Measurements from ENCODE around the gene PLAAT5. TPM values are rescaled to one million over a fixed set of nuclear protein-coding genes. Genes with fewer than 3 reads are reported as not detected.

The PLAAT5 gene
- total and polyA plus RNA-seq, 2 donors (not counting 3 experiments of a cell fraction or from before 2014, with no cell fraction given), result not detected

DNA sequence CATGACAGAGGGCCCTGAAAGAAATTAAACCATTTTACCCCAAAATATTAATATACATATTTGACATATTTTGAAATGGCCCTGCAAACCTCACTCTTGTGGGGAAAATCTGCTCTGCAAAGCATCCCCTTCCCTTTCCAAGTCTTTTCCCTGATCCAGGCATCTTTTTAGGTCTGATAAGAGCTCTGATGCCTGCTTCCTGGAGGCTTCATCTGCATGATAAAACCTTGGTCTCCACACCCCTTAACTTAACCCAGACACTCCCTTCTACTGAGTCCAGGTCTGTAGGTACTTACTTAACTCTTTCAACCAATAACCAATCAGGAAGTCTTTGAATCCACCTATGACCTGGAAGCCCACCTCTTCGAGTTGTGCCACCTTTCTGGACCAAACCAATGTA lies 13.1 kb upstream of the PLAAT5 start:
- no peaks in the 10 kb centered on the region for H4K20me1 ChIP-seq (replicated peaks; ENCODE audit: control insufficient read depth, extremely low read depth, insufficient read depth, low read length)
- POLR2A ChIA-PET, result no interaction called here
- no peaks in the 10 kb centered on the region for H3K4me1 ChIP-seq (ENCODE audit: control insufficient read depth, extremely low read depth, insufficient read depth, low read length)
- no peaks in the 10 kb centered on the region for H3K79me2 ChIP-seq (ENCODE audit: control insufficient read depth, insufficient read depth, low read length)
- intact Hi-C loops (cut with micrococcal nuclease), result no loop called here
- no peak overlapping the region for H3K4me2 ChIP-seq (ENCODE audit: insufficient read depth, low read length)
- H3K27ac ChIP-seq (ENCODE audit: insufficient read depth, low read depth, low read length), result no peak overlapping the region
- H2AFZ ChIP-seq (ENCODE audit: low read depth, low read length), result no peak overlapping the region
- H3K9me1 ChIP-seq (replicated peaks; ENCODE audit: control insufficient read depth, extremely low read depth, insufficient read depth, low read length), result no peaks in the 10 kb centered on the region
- no peak overlapping the region for H3K4me3 ChIP-seq (replicated peaks in 1 of 3; ENCODE audit: insufficient read depth in 1 of 3, low read depth in 1 of 3, low read length in 3 of 3)
- H3K9me3 ChIP-seq (replicated peaks; ENCODE audit: control insufficient read depth, insufficient read depth, low read length), result no peaks in the 10 kb centered on the region
- no TSS peak for BruUV-seq (replicated peaks)
- no peak overlapping the region for H3K9ac ChIP-seq (replicated peaks; ENCODE audit: extremely low read depth, insufficient read depth, low read length)
- FAIRE-seq, result no peak
- CTCF ChIA-PET, result interaction anchor here (1.5 kb wide), 1 partner anchor 10 kb away, joined by 5 read pairs; no protein-coding TSS in a partner anchor
- TF ChIP-seq, protein P1, sequence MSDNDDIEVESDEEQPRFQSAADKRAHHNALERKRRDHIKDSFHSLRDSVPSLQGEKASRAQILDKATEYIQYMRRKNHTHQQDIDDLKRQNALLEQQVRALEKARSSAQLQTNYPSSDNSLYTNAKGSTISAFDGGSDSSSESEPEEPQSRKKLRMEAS (IDR thresholded peaks at IDR 0.05; ENCODE audit: insufficient read depth, insufficient read length), result no peak
- no peak for TF ChIP-seq FOS (IDR thresholded peaks at IDR 0.05; ENCODE audit: borderline replicate concordance, insufficient read depth, low read length)
- TF ChIP-seq, protein P2, sequence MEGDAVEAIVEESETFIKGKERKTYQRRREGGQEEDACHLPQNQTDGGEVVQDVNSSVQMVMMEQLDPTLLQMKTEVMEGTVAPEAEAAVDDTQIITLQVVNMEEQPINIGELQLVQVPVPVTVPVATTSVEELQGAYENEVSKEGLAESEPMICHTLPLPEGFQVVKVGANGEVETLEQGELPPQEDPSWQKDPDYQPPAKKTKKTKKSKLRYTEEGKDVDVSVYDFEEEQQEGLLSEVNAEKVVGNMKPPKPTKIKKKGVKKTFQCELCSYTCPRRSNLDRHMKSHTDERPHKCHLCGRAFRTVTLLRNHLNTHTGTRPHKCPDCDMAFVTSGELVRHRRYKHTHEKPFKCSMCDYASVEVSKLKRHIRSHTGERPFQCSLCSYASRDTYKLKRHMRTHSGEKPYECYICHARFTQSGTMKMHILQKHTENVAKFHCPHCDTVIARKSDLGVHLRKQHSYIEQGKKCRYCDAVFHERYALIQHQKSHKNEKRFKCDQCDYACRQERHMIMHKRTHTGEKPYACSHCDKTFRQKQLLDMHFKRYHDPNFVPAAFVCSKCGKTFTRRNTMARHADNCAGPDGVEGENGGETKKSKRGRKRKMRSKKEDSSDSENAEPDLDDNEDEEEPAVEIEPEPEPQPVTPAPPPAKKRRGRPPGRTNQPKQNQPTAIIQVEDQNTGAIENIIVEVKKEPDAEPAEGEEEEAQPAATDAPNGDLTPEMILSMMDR (IDR thresholded peaks at IDR 0.05; ENCODE audit: extremely low read depth in 1 of 2, insufficient read depth in 1 of 2, low read depth in 1 of 2, low read length in 2 of 2), result no peak
- no peak for TF ChIP-seq POLR2AphosphoS5 (IDR thresholded peaks at IDR 0.05; ENCODE audit: insufficient read depth, low read depth, low read length)
- no peak for TF ChIP-seq MYC (IDR thresholded peaks at IDR 0.05; ENCODE audit: low read depth, low read length)
- no peaks in the 10 kb centered on the region for H3K36me3 ChIP-seq (ENCODE audit: control insufficient read depth in 2 of 2, extremely low read depth in 1 of 2, insufficient read depth in 2 of 2, low read length in 2 of 2)
- no peak for DNase-seq (ENCODE audit: low read depth, low spot score)
- H3K27me3 ChIP-seq (ENCODE audit: control insufficient read depth in 2 of 2, insufficient read depth in 2 of 2, low read length in 2 of 2), result peaks cover 0 to 11% of the 10 kb centered on the region in 2 experiments
- dilution Hi-C loops (cut with MboI; ENCODE audit: extremely low pct_ligation_motif_present, low sequenced_read_pairs), result no loop called here

DNA sequence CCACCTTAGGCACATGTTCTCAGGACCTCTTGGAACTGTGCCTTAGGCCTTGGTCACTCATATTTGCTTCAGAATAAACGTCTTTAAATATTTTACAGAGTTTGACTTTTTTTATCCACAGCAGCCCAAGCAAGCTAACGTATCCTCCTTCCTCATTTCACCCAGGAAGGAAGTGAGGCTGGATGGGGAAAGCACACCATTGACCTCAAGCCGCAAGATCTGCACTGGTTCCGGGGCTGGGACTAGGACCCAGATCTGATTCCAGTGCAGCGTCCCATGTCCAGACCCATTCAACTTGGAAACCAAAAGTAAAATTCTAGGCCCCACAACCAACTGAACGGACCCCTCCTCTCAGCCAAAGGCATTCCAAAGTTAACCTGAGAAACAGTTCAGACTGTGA lies 12.5 kb upstream of the PLAAT5 start:
- DNase-seq (ENCODE audit: low read depth, low spot score) (no peak), FAIRE-seq (no peak)
- Histone ChIP-seq H3K4me2 (ENCODE audit: insufficient read depth, low read length) (no peak overlapping the region), H3K4me1 (ENCODE audit: control insufficient read depth, extremely low read depth, insufficient read depth, low read length) (no peaks in the 10 kb centered on the region), H3K9me1 (replicated peaks; ENCODE audit: control insufficient read depth, extremely low read depth, insufficient read depth, low read length) (no peaks in the 10 kb centered on the region), H3K9ac (replicated peaks; ENCODE audit: extremely low read depth, insufficient read depth, low read length) (no peak overlapping the region), H3K27me3 (ENCODE audit: control insufficient read depth in 2 of 2, insufficient read depth in 2 of 2, low read length in 2 of 2) (peaks cover 0 to 13% of the 10 kb centered on the region in 2 experiments), H3K4me3 (replicated peaks in 1 of 3; ENCODE audit: insufficient read depth in 1 of 3, low read depth in 1 of 3, low read length in 3 of 3) (no peak overlapping the region), H3K36me3 (ENCODE audit: control insufficient read depth in 2 of 2, extremely low read depth in 1 of 2, insufficient read depth in 2 of 2, low read length in 2 of 2) (no peaks in the 10 kb centered on the region), H2AFZ (ENCODE audit: low read depth, low read length) (no peak overlapping the region), H3K27ac (ENCODE audit: insufficient read depth, low read depth, low read length) (no peak overlapping the region), H4K20me1 (replicated peaks; ENCODE audit: control insufficient read depth, extremely low read depth, insufficient read depth, low read length) (no peaks in the 10 kb centered on the region), H3K79me2 (ENCODE audit: control insufficient read depth, insufficient read depth, low read length) (no peaks in the 10 kb centered on the region), H3K9me3 (replicated peaks; ENCODE audit: control insufficient read depth, insufficient read depth, low read length) (no peaks in the 10 kb centered on the region)
- dilution Hi-C loops (cut with MboI; ENCODE audit: extremely low pct_ligation_motif_present, low sequenced_read_pairs), result no loop called here
- intact Hi-C loops (cut with micrococcal nuclease), result no loop called here
- BruUV-seq (replicated peaks), result no TSS peak
- ChIA-PET POLR2A (no interaction called here), CTCF (interaction anchor here (1.5 kb wide), 1 partner anchor 10 kb away, joined by 5 read pairs; no protein-coding TSS in a partner anchor)
- TF ChIP-seq, protein P1 (IDR thresholded peaks at IDR 0.05; ENCODE audit: insufficient read depth, insufficient read length), result no peak
- no peak for TF ChIP-seq GATA2 (IDR thresholded peaks at IDR 0.05; ENCODE audit: insufficient read depth, insufficient read length, low read depth, low read length)
- TF ChIP-seq, protein P2 (IDR thresholded peaks at IDR 0.05; ENCODE audit: extremely low read depth in 1 of 2, insufficient read depth in 1 of 2, low read depth in 1 of 2, low read length in 2 of 2), result no peak
- no peak for TF ChIP-seq FOS (IDR thresholded peaks at IDR 0.05; ENCODE audit: borderline replicate concordance, insufficient read depth, low read length)
- no peak for TF ChIP-seq JUN (IDR thresholded peaks at IDR 0.05; ENCODE audit: borderline replicate concordance, insufficient read depth, insufficient read length, low read depth)
- no peak for TF ChIP-seq POLR2AphosphoS5 (IDR thresholded peaks at IDR 0.05; ENCODE audit: insufficient read depth, low read depth, low read length)
- no peak for TF ChIP-seq POLR2A (IDR thresholded peaks at IDR 0.05; ENCODE audit: low read depth, low read length)
- TF ChIP-seq MYC (IDR thresholded peaks at IDR 0.05; ENCODE audit: low read depth, low read length), result no peak
- no peak for TF ChIP-seq EZH2 (IDR thresholded peaks at IDR 0.05; ENCODE audit: borderline replicate concordance, low read depth, low read length, severe bottlenecking)
